RWPE2 (cell line): ENCODE results near the gene TRAPPC5.

Experiments
- ATAC-seq: fragments of 200-7000 bp; cut with Tn5 transposase; 3 replicates; pipeline ENCODE4 v1.9.1; 2021; ENCODE audit warnings: low read depth
- DNase-seq: peaks from one replicate; pipeline ENCODE4 v3.0.0-alpha.2; 2020; ENCODE audit warnings: low spot score
- H3K27ac ChIP-seq: fragments of 450-650 bp; 2 replicates; pipeline ENCODE4 v1.5.1; 2017; ENCODE audit warnings: mild to moderate bottlenecking; ENCODE audit not compliant: poor library complexity, severe bottlenecking
- H3K27me3 ChIP-seq: fragments of 250-450 bp; sonication (Bioruptor Pico); 2 replicates; pipeline ENCODE4 v1.5.1; 2021; ENCODE audit warnings: mild to moderate bottlenecking, moderate library complexity; ENCODE audit not compliant: insufficient read depth, poor library complexity, severe bottlenecking
- H3K36me3 ChIP-seq: fragments of 250-450 bp; sonication (Bioruptor Pico); 2 replicates; pipeline ENCODE4 v1.5.1; 2020; ENCODE audit warnings: low read depth, mild to moderate bottlenecking, moderate library complexity
- H3K4me1 ChIP-seq: fragments of 250-450 bp; sonication (Bioruptor Pico); 2 replicates; pipeline ENCODE4 v1.5.1; 2021; ENCODE audit warnings: mild to moderate bottlenecking, moderate library complexity; ENCODE audit not compliant: insufficient read depth, poor library complexity, severe bottlenecking
- H3K4me3 ChIP-seq: fragments of 250-450 bp; sonication (Bioruptor Pico); 2 replicates; pipeline ENCODE4 v1.5.1; 2021; ENCODE audit warnings: mild to moderate bottlenecking, moderate library complexity; ENCODE audit not compliant: severe bottlenecking
- H3K9me3 ChIP-seq: fragments of 250-450 bp; sonication (Bioruptor Pico); 2 replicates; pipeline ENCODE4 v1.5.1; 2021; ENCODE audit warnings: mild to moderate bottlenecking, moderate library complexity; ENCODE audit not compliant: severe bottlenecking
- CTCF ChIP-seq: fragments of 450-650 bp; IDR thresholded peaks from one replicate; pipeline ENCODE4 v1.5.1; 2017; ENCODE audit warnings: mild to moderate bottlenecking, moderate library complexity; ENCODE audit not compliant: poor library complexity, severe bottlenecking

Gene TRAPPC5

GRCh38 chr19:7734220-7735203 is 53.9 kb downstream of the TRAPPC5 start:
- Histone ChIP-seq H3K9me3 (no peaks in the 10 kb centered on the region), H3K36me3 (no peaks in the 10 kb centered on the region), H3K27me3 (peaks cover 26% of the 10 kb centered on the region), H3K4me1 (no peaks in the 10 kb centered on the region), H3K4me3 (no peak overlapping the region), H3K27ac (no peak overlapping the region)
- no peak for DNase-seq
- no peak for ATAC-seq
- no peak for TF ChIP-seq CTCF

GRCh38 chr19:7736148-7736547 is 55.5 kb downstream of the TRAPPC5 start:
- no peak for TF ChIP-seq CTCF
- Histone ChIP-seq H3K9me3 (no peaks in the 10 kb centered on the region), H3K4me3 (no peak overlapping the region), H3K27me3 (peaks cover 12% of the 10 kb centered on the region), H3K4me1 (no peaks in the 10 kb centered on the region), H3K36me3 (no peaks in the 10 kb centered on the region), H3K27ac (no peak overlapping the region)
- ATAC-seq (no peak), DNase-seq (no peak)

GRCh38 chr19:7737215-7737614 is 56.6 kb downstream of the TRAPPC5 start:
- H3K27me3 ChIP-seq = peaks cover 1% of the 10 kb centered on the region
- DNase-seq = no peak
- H3K27ac ChIP-seq = no peak overlapping the region
- no peaks in the 10 kb centered on the region for H3K36me3 ChIP-seq
- no peak for TF ChIP-seq CTCF
- no peaks in the 10 kb centered on the region for H3K9me3 ChIP-seq
- ATAC-seq = no peak
- H3K4me1 ChIP-seq = no peaks in the 10 kb centered on the region
- no peak overlapping the region for H3K4me3 ChIP-seq
